PC-9 (cell line): ENCODE data around the gene B4GALNT3. TPM values are rescaled to one million over a fixed set of nuclear protein-coding genes. Genes with fewer than 3 reads are reported as not detected.

ENCODE experiments used
- BruUV-seq: library from RNA; stranded (reverse); fragments of 400-500 nt; replicated peaks from 2 replicates; lab custom pipeline; 2021; lab: Mats Ljungman, UMichigan
- CTCF ChIA-PET: fragments of 300-600 bp; sonication (Branson Sonifier 250); formaldehyde crosslinking; loops from one replicate; lab custom pipeline; 2022; ENCODE audit warnings: antibody characterized with exemption; lab: Charles Lee
- POLR2A ChIA-PET: fragments of 300-600 bp; sonication (Branson Sonifier 250); formaldehyde crosslinking; loops from one replicate; lab custom pipeline; 2022; ENCODE audit warnings: antibody characterized with exemption; ENCODE audit not compliant: unreplicated experiment; lab: Charles Lee
- DNase-seq, 2 experiments: peaks; one replicate each; pipeline versions ENCODE4 v3.0.0 to v3.0.0-alpha.2; 2015 to 2022; ENCODE audit warnings: mixed read lengths in 1 of 2
- H2AFZ ChIP-seq: fragments of 200-600 bp; sonication (generic); 2 replicates; pipeline ENCODE4 v1.8.1; 2017; ENCODE audit warnings: antibody characterized with exemption
- H3F3A ChIP-seq: fragments of 200-600 bp; sonication (generic); 2 replicates; pipeline ENCODE4 v1.8.1; 2017; ENCODE audit warnings: antibody characterized with exemption, mild to moderate bottlenecking, low read depth; ENCODE audit not compliant: insufficient read depth
- H3K27ac ChIP-seq: fragments of 200-600 bp; sonication (generic); 2 replicates; pipeline ENCODE4 v1.6.1; 2016; ENCODE audit warnings: mixed run types
- H3K27me3 ChIP-seq: fragments of 200-600 bp; sonication (generic); 2 replicates; pipeline ENCODE4 v1.6.1; 2016; ENCODE audit warnings: low read depth, mixed run types; ENCODE audit not compliant: insufficient read depth
- H3K36me3 ChIP-seq: fragments of 200-600 bp; sonication (generic); 2 replicates; pipeline ENCODE4 v1.6.1; 2016; ENCODE audit warnings: low read depth, mixed run types
- H3K4me1 ChIP-seq: fragments of 200-600 bp; sonication (generic); replicated peaks from 2 replicates; pipeline ENCODE4 v1.6.1; 2016; ENCODE audit warnings: mixed run types; ENCODE audit not compliant: insufficient read depth
- H3K4me2 ChIP-seq: fragments of 200-600 bp; sonication (generic); 2 replicates; pipeline ENCODE4 v1.6.1; 2017; ENCODE audit warnings: mixed run types
- H3K4me3 ChIP-seq: fragments of 200-600 bp; sonication (generic); 2 replicates; pipeline ENCODE4 v1.6.1; 2016; ENCODE audit warnings: mixed run types
- H3K79me2 ChIP-seq: fragments of 200-600 bp; sonication (generic); 2 replicates; pipeline ENCODE4 v1.6.1; 2017; ENCODE audit warnings: low read depth, mixed run types
- H3K9me2 ChIP-seq: fragments of 200-600 bp; sonication (generic); 2 replicates; pipeline ENCODE4 v1.8.1; 2017; ENCODE audit warnings: mild to moderate bottlenecking; ENCODE audit not compliant: insufficient read depth
- H3K9me3 ChIP-seq: fragments of 200-600 bp; sonication (generic); 2 replicates; pipeline ENCODE4 v1.8.1; 2016; ENCODE audit warnings: low read depth; ENCODE audit not compliant: insufficient read depth
- H4K20me1 ChIP-seq: fragments of 200-600 bp; sonication (generic); 2 replicates; pipeline ENCODE4 v1.8.1; 2017; ENCODE audit not compliant: insufficient read depth
- CTCF ChIP-seq: fragments of 200-600 bp; sonication (generic); conservative IDR thresholded peaks from 2 replicates; pipeline ENCODE4 v1.6.1; 2017; ENCODE audit warnings: mixed run types, antibody characterized with exemption, mild to moderate bottlenecking, moderate library complexity
- EZH2 ChIP-seq: fragments of 200-600 bp; sonication (generic); IDR thresholded peaks from 2 replicates; pipeline ENCODE4 v1.8.0; 2017; ENCODE audit warnings: antibody characterized with exemption, low read depth
- intact Hi-C: fragments of 100-400 bp; cut with micrococcal nuclease; formaldehyde crosslinking; loops from one replicate; pipeline ENCODE4 v1.10.0; 2022; ENCODE audit not compliant: unreplicated experiment
- total RNA-seq: library from RNA; stranded (reverse); gene quantifications from 2 replicates; pipeline ENCODE4 v1.2.3, GENCODE V29; 2021

The B4GALNT3 gene
- total RNA-seq, 1 experiment from 2014 or later, result 8.0 TPM

GRCh38 chr12:561908-562593, 102.3 kb downstream of the B4GALNT3 start:
- no peaks in the 10 kb centered on the region for H3K4me1 ChIP-seq
- no peaks in the 10 kb centered on the region for H3K79me2 ChIP-seq
- POLR2A ChIA-PET, result no interaction called here
- intact Hi-C loops, result no loop called here
- no peak overlapping the region for H3K4me2 ChIP-seq
- no peaks in the 10 kb centered on the region for H3K36me3 ChIP-seq
- BruUV-seq, result no TSS peak
- DNase-seq, result no peak
- CTCF ChIA-PET, result no interaction called here
- no peaks in the 10 kb centered on the region for H3F3A ChIP-seq
- no peak for TF ChIP-seq EZH2
- TF ChIP-seq CTCF, result no peak
- peaks cover 14% of the 10 kb centered on the region; the same call in 1 of the 2 replicates for H3K27me3 ChIP-seq
- H3K9me2 ChIP-seq, result no peaks in the 10 kb centered on the region
- H3K9me3 ChIP-seq, result no peaks in the 10 kb centered on the region
- no peak overlapping the region for H3K27ac ChIP-seq
- H2AFZ ChIP-seq, result no peak overlapping the region
- no peak overlapping the region for H3K4me3 ChIP-seq
- H4K20me1 ChIP-seq, result no peaks in the 10 kb centered on the region

- ChIA-PET POLR2A (no interaction called here), CTCF (no interaction called here)
- peaks cover 14% of the 10 kb centered on the region; the same call in 1 of the 2 replicates for H3K27me3 ChIP-seq
- no peaks in the 10 kb centered on the region for H3K9me3 ChIP-seq
- no peak for DNase-seq
- H3F3A ChIP-seq, result no peaks in the 10 kb centered on the region
- H3K27ac ChIP-seq, result no peak overlapping the region
- BruUV-seq, result no TSS peak
- H3K4me1 ChIP-seq, result no peaks in the 10 kb centered on the region
- no peaks in the 10 kb centered on the region for H3K79me2 ChIP-seq
- intact Hi-C loops, result no loop called here
- no peaks in the 10 kb centered on the region for H3K9me2 ChIP-seq
- no peaks in the 10 kb centered on the region for H3K36me3 ChIP-seq
- no peak for TF ChIP-seq EZH2
- TF ChIP-seq CTCF, result no peak
- H3K4me3 ChIP-seq, result no peak overlapping the region
- H2AFZ ChIP-seq, result no peak overlapping the region
- H3K4me2 ChIP-seq, result no peak overlapping the region
- no peaks in the 10 kb centered on the region for H4K20me1 ChIP-seq
These were observed 102.9 kb downstream of the B4GALNT3 start for GRCh38 chr12:562634-563033.

GRCh38 chr12:563250-563781, 103.6 kb downstream of the B4GALNT3 start:
- H3K27ac ChIP-seq, result no peak overlapping the region
- no TSS peak for BruUV-seq
- no peak for DNase-seq
- H3K9me3 ChIP-seq, result no peaks in the 10 kb centered on the region
- H3K36me3 ChIP-seq, result no peaks in the 10 kb centered on the region
- H3F3A ChIP-seq, result no peaks in the 10 kb centered on the region
- no peak overlapping the region for H3K4me3 ChIP-seq
- H3K9me2 ChIP-seq, result no peaks in the 10 kb centered on the region
- no peak overlapping the region for H2AFZ ChIP-seq
- ChIA-PET CTCF (no interaction called here), POLR2A (no interaction called here)
- H3K4me2 ChIP-seq, result no peak overlapping the region
- H3K79me2 ChIP-seq, result no peaks in the 10 kb centered on the region
- no peaks in the 10 kb centered on the region for H3K4me1 ChIP-seq
- intact Hi-C loops, result no loop called here
- no peaks in the 10 kb centered on the region for H4K20me1 ChIP-seq
- peaks cover 14% of the 10 kb centered on the region; the same call in 1 of the 2 replicates for H3K27me3 ChIP-seq
- no peak for TF ChIP-seq EZH2
